Endothelial cell of umbilical vein (primary cell): ENCODE measurements around the gene HYLS1. TPM values are rescaled to one million over a fixed set of nuclear protein-coding genes. Genes with fewer than 3 reads are reported as not detected.

Experiments used
- BruUV-seq: library from RNA; stranded (reverse); fragments of 400-500 nt; replicated peaks from 2 replicates; lab custom pipeline; 2021; lab: Mats Ljungman, UMichigan
- CTCF ChIA-PET: fragments of 300-600, 350-600 bp; sonication (Branson Sonifier 250); formaldehyde crosslinking; loops from one replicate; lab custom pipeline; 2021; ENCODE audit warnings: antibody characterized with exemption, inconsistent platforms; lab: Charles Lee
- POLR2A ChIA-PET: fragments of 300-600, 350-600 bp; sonication (Branson Sonifier 250); formaldehyde crosslinking; loops from one replicate; lab custom pipeline; 2021; ENCODE audit warnings: antibody characterized with exemption, inconsistent platforms; lab: Charles Lee
- DNase-seq: peaks from one replicate; pipeline ENCODE4 v3.0.0-alpha.2; 2011; ENCODE audit warnings: low read depth, low spot score
- FAIRE-seq: peaks from 2 replicates; lab custom pipeline; 2011; peaks lifted over from hg19 to GRCh38; lab: Jason Lieb, UNC
- H2AFZ ChIP-seq: 2 replicates; pipeline ENCODE4 v1.6.0; 2012; ENCODE audit warnings: low read depth, low read length, control low read depth, inconsistent platforms
- H3K27ac ChIP-seq: 2 replicates; pipeline ENCODE4 v1.5.1; 2011; ENCODE audit warnings: low read depth, mild to moderate bottlenecking, control low read depth, low read length, moderate library complexity; ENCODE audit not compliant: insufficient read depth
- H3K27me3 ChIP-seq, 2 experiments: 2 replicates each; pipeline versions ENCODE4 v1.6.0 to v1.6.1; 2011; ENCODE audit warnings: low read length in 2 of 2, mixed read lengths in 1 of 2; ENCODE audit not compliant: control insufficient read depth in 2 of 2, insufficient read depth in 2 of 2
- H3K36me3 ChIP-seq, 2 experiments: 2 replicates in 1 of 2; 3 replicates in 1 of 2; pipeline ENCODE4 v1.5.1; 2011; ENCODE audit warnings: low read length in 2 of 2, mild to moderate bottlenecking in 1 of 2, moderate library complexity in 1 of 2; ENCODE audit not compliant: control insufficient read depth in 2 of 2, insufficient read depth in 2 of 2; ENCODE audit errors: extremely low read depth in 1 of 2
- H3K4me1 ChIP-seq: 3 replicates; pipeline ENCODE4 v1.5.1; 2011; ENCODE audit warnings: mild to moderate bottlenecking, low read length; ENCODE audit not compliant: control insufficient read depth, insufficient read depth; ENCODE audit errors: extremely low read depth
- H3K4me2 ChIP-seq: 2 replicates; pipeline ENCODE4 v1.6.1; 2011; ENCODE audit warnings: low read length, control low read depth, mixed read lengths; ENCODE audit not compliant: insufficient read depth
- H3K4me3 ChIP-seq, 3 experiments: fragments of 200-600 bp in 1 of 3; sonication (generic), shearing (Covaris generic) in 1 of 3; replicated peaks in 1 of 3; 2 replicates each; pipeline ENCODE4 v1.5.1; 2011 to 2016; ENCODE audit warnings: control low read depth in 3 of 3, low read length in 3 of 3, mild to moderate bottlenecking in 2 of 3, inconsistent platforms in 1 of 3, low read depth in 1 of 3, moderate library complexity in 1 of 3; ENCODE audit not compliant: insufficient read depth in 1 of 3
- H3K79me2 ChIP-seq: 2 replicates; pipeline ENCODE4 v1.6.0; 2012; ENCODE audit warnings: low read length, inconsistent platforms; ENCODE audit not compliant: control insufficient read depth, insufficient read depth
- H3K9ac ChIP-seq: replicated peaks from 2 replicates; pipeline ENCODE3; 2011; ENCODE audit warnings: low read length, control low read depth; ENCODE audit not compliant: insufficient read depth; ENCODE audit errors: extremely low read depth
- H3K9me1 ChIP-seq: replicated peaks from 3 replicates; pipeline ENCODE4 v1.6.0; 2011; ENCODE audit warnings: mild to moderate bottlenecking, low read length; ENCODE audit not compliant: control insufficient read depth, insufficient read depth; ENCODE audit errors: extremely low read depth
- H3K9me3 ChIP-seq: replicated peaks from 2 replicates; pipeline ENCODE4 v1.5.1; 2012; ENCODE audit warnings: low read length, inconsistent platforms; ENCODE audit not compliant: control insufficient read depth, insufficient read depth
- H4K20me1 ChIP-seq: replicated peaks from 2 replicates; pipeline ENCODE3; 2011; ENCODE audit warnings: mild to moderate bottlenecking, low read length; ENCODE audit not compliant: control insufficient read depth, insufficient read depth; ENCODE audit errors: extremely low read depth
- EZH2 ChIP-seq: IDR thresholded peaks from 2 replicates; pipeline ENCODE4 v1.6.1; 2012; ENCODE audit warnings: borderline replicate concordance, low read depth, mild to moderate bottlenecking, moderate library complexity, low read length, inconsistent platforms; ENCODE audit not compliant: severe bottlenecking
- FOS ChIP-seq: IDR thresholded peaks from 2 replicates; pipeline ENCODE4 v1.6.1; 2011; ENCODE audit warnings: mild to moderate bottlenecking, low read length, moderate library complexity, borderline replicate concordance; ENCODE audit not compliant: insufficient read depth
- GATA2 ChIP-seq: IDR thresholded peaks from 2 replicates; pipeline ENCODE4 v1.7.0; 2011; ENCODE audit warnings: low read depth, mild to moderate bottlenecking, moderate library complexity, mixed read lengths, low read length; ENCODE audit not compliant: insufficient read length, insufficient read depth
- JUN ChIP-seq: IDR thresholded peaks from 2 replicates; pipeline ENCODE4 v1.6.1; 2011; ENCODE audit warnings: borderline replicate concordance, low read depth; ENCODE audit not compliant: insufficient read length, insufficient read depth
- MYC ChIP-seq: IDR thresholded peaks from one replicate; pipeline ENCODE4 v1.6.1; 2011; ENCODE audit warnings: mild to moderate bottlenecking, low read depth, low read length
- POLR2A ChIP-seq: IDR thresholded peaks from 2 replicates; pipeline ENCODE4 v1.6.1; 2012; ENCODE audit warnings: low read depth, mild to moderate bottlenecking, control low read depth, low read length
- POLR2AphosphoS5 ChIP-seq: IDR thresholded peaks from 2 replicates; pipeline ENCODE4 v1.6.1; 2012; ENCODE audit warnings: low read depth, mild to moderate bottlenecking, control low read depth, low read length, moderate library complexity; ENCODE audit not compliant: insufficient read depth
- dilution Hi-C: fragments of 300-500 bp; cut with MboI; formaldehyde crosslinking; loops from one replicate; pipeline ENCODE4 v1.15.0; 2019; ENCODE audit warnings: low sequenced_read_pairs; ENCODE audit not compliant: extremely low pct_ligation_motif_present
- intact Hi-C: fragments of 100-400 bp; cut with micrococcal nuclease; formaldehyde crosslinking; loops from one replicate; pipeline ENCODE4 v1.10.0; 2022
- polyA plus RNA-seq, 4 experiments: library from polyadenylated mRNA; depleted of rRNA in 3 of 4; stranded (reverse) in 3 of 4; unstranded in 1 of 4; fragments of >200 nt; gene quantifications; 2 replicates each; pipeline versions ENCODE4 v1.2.1 to v1.2.3, GENCODE V29; 2011 to 2012; ENCODE audit warnings: missing spikeins in 1 of 4
- total RNA-seq: library from RNA; stranded (reverse); gene quantifications from 2 replicates; pipeline ENCODE4 v1.2.3, GENCODE V29; 2021
- TF ChIP-seq, protein P1 (sequence below): IDR thresholded peaks from 2 replicates; pipeline ENCODE4 v1.6.1; 2011; ENCODE audit not compliant: insufficient read depth, insufficient read length
- TF ChIP-seq, protein P2 (sequence below), 2 donors: IDR thresholded peaks; 1 replicate in 1 of 2; 2 replicates in 1 of 2; pipeline ENCODE4 v1.5.1; 2011; ENCODE audit warnings: low read length in 2 of 2, mild to moderate bottlenecking in 2 of 2, moderate library complexity in 2 of 2, control low read depth in 1 of 2, inconsistent platforms in 1 of 2, low read depth in 1 of 2; ENCODE audit not compliant: insufficient read depth in 1 of 2; ENCODE audit errors: extremely low read depth in 1 of 2

The HYLS1 gene
- total and polyA plus RNA-seq, 2 donors (not counting 3 experiments of a cell fraction or from before 2014, with no cell fraction given), result 4.7 to 12.6 TPM

DNA sequence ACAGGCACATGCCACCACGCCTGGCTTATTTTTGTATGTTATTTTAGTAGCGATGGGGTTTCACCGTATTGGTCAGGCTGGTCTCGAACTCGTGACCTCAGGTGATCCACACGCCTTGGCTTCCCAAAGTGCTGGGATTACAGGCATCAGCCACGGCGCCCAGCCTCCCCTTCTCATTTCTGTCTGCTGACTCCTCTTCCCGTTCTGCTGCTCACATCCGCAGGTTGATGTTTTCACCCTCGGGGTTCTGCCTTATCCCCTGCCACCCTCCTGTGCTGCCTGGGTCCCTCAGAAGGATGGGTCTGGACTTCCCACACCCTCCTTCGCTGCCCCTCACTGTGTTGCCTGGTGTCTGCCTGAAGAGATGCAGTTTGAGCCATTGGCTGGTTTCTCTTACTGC, 39.2 kb downstream of the HYLS1 start:
- ChIA-PET CTCF (no interaction called here), POLR2A (no interaction called here)
- Histone ChIP-seq H3K4me3 (no peak overlapping the region), H3K4me2 (no peak overlapping the region), H4K20me1 (no peaks in the 10 kb centered on the region), H3K9me1 (no peaks in the 10 kb centered on the region), H3K79me2 (no peaks in the 10 kb centered on the region), H3K36me3 (no peaks in the 10 kb centered on the region), H3K9me3 (no peaks in the 10 kb centered on the region), H3K9ac (no peak overlapping the region), H3K4me1 (no peaks in the 10 kb centered on the region), H3K27me3 (peaks cover 2 to 8% of the 10 kb centered on the region in 2 experiments), H2AFZ (no peak overlapping the region), H3K27ac (no peak overlapping the region)
- intact Hi-C loops, result loop anchor here (10.0 kb wide), 1 partner anchor 338 kb away; the partner anchor contains the start of genes FOXRED1 and SRPRA
- dilution Hi-C loops, result no loop called here
- BruUV-seq, result no TSS peak
- FAIRE-seq (no peak), DNase-seq (no peak)
- TF ChIP-seq, protein P1, sequence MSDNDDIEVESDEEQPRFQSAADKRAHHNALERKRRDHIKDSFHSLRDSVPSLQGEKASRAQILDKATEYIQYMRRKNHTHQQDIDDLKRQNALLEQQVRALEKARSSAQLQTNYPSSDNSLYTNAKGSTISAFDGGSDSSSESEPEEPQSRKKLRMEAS, result no peak
- TF ChIP-seq POLR2A, result no peak
- TF ChIP-seq GATA2, result no peak
- TF ChIP-seq, protein P2, sequence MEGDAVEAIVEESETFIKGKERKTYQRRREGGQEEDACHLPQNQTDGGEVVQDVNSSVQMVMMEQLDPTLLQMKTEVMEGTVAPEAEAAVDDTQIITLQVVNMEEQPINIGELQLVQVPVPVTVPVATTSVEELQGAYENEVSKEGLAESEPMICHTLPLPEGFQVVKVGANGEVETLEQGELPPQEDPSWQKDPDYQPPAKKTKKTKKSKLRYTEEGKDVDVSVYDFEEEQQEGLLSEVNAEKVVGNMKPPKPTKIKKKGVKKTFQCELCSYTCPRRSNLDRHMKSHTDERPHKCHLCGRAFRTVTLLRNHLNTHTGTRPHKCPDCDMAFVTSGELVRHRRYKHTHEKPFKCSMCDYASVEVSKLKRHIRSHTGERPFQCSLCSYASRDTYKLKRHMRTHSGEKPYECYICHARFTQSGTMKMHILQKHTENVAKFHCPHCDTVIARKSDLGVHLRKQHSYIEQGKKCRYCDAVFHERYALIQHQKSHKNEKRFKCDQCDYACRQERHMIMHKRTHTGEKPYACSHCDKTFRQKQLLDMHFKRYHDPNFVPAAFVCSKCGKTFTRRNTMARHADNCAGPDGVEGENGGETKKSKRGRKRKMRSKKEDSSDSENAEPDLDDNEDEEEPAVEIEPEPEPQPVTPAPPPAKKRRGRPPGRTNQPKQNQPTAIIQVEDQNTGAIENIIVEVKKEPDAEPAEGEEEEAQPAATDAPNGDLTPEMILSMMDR (IDR thresholded peaks at IDR 0.05; ENCODE audit: extremely low read depth in 1 of 2, insufficient read depth in 1 of 2, low read depth in 1 of 2, low read length in 2 of 2), result no peak
- no peak for TF ChIP-seq POLR2AphosphoS5
- TF ChIP-seq FOS, result no peak
- no peak for TF ChIP-seq EZH2
- TF ChIP-seq JUN, result no peak
- no peak for TF ChIP-seq MYC
